Activated CD8-positive, alpha-beta memory T cell treated with anti-CD3 and anti-CD28 coated beads, Interleukin-2, amount 50 U/mL, for 1 hour (primary cell): ENCODE data around the gene EIF1.
"Not testable (repeated sequence)": the region's sequence is repeated elsewhere in the genome, so short reads cannot be mapped to it uniquely, and the experiment has no call there.

Experiments used
- DNase-seq: peaks from one replicate; pipeline ENCODE4 v3.0.0-alpha.2; 2020; ENCODE audit errors: extremely low read depth

Gene EIF1

DNA sequence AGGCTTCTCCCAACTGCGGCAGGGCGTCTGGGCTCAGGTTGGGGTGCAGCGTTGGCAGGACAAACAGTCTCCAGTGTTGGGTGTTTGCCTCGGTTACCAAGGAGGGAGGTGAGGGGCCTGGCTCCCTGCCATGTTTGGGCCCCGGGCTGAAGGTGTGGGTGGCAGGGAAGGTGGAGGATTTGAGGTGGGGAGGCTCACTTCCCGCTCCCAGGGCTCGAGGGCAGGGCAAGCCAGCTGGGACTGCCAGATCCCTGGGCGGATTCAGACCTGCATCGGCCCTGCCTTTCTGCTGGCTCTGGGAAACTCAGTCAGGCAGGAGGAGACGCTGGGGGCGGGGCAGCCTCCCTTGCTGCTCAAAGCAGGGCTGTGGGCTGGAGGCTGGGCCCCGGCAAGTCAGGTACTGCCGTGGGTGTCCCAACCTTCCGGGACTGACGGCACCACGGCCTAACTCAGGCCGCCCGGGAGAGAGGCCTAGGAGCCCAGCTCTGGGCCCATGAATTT lies 33.0 kb upstream of the EIF1 start:
- DNase-seq: no peak

DNA sequence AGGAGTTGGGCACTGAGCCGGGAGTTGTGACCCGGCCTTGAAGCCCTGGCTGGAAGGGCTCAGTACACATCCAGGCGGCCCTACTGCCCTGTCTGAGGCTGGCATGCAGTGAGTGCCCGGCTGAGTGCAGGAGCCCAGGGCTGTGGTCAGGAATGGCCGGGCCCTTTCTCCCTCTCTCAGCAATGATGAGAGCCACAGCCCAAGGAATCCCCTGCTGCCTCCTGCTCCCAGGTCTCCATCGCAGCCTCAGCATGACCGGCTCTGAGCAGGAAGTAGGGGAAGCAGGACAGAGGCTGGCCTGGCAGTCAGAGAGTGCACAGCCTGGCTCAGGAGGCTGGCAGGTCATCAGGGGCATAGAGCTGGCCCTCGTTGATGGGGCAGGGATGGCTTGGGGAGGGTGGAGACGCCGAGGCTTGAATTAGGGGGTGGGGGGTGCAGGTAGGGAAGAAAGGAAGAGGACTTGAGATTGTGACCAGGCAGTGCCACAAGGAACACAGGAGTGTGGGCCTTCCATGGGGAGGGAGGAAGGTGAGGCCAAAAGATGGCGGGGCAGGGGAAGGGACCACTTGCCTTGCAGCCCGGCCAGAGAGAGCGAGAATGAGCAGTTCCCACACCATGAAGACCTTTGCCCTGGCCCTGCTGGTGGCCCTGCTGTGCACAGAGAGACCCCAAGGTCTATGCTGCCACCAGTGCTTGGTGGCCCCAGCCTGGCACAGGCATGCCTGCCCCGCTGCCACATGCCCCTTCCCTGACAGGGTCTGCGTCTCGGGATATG lies 32.2 kb upstream of the EIF1 start:
- DNase-seq: no peak

DNA sequence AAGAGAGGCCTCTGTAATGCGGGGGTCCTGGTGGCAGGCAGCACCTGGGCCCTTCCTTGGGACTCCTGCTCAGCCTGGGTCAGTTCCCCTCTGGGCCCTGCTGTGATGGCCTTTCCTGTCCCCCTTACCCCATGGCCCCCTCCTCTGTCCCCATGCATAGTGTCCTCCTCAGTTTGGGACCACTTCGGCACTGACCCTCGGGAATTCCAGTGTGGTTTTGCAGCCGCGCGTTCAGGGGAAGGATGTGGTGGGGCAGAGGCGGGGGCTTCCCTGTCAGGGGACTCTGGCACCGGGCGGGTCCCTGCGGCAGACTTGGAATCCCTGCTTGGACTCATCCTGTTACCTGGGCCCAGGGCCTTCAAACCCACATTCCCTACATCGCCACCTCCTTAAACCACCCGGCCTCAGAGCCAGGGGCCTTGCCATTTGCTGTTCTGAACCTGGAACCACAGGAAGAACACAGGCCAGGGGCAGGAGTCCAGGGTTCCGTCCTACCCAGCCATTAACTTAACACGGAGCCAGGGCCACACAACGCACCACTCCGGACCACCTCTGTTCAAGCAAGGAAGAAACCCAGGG lies 31.4 kb upstream of the EIF1 start:
- DNase-seq: no peak

DNA sequence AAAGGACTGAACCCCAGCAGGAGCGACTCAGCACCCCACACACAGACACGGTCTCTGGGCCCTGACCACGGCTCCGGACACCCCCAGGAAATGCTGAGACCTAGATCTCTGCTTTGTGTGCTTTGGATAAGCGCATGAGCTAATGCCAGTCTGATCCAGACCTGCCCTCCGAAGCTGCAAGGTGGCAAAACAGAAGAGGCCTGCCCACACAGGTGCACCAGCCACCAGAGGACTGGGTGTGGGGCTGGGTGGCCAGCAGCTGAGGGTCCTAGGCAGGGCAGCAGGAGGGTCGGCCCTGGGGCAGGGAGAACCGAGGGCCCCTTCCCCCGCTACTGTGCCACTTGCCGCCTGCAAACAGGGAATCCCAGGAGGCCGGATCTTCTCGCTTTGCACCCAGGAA lies 30.7 kb upstream of the EIF1 start:
- DNase-seq: no peak

DNA sequence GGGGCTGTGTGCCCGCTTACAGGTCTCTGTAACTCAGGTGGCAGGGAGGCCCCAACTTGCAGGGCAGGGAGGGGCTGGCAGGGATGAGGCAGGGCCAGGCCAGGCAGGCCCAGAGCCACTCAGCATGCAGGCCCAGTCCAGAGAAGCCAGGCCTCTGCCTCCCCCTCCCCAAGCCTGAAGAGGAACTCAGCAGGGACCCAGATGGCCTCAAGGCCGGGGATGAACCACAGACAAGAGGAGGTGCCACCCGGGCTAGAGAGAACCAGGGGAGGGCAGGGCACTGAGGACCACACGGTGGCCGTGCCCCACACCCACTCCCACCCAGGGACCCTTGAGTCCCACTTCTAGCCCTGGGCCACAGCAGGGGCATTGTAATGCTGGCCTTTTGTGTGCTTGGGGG lies 29.8 kb upstream of the EIF1 start:
- no peak for DNase-seq

DNA sequence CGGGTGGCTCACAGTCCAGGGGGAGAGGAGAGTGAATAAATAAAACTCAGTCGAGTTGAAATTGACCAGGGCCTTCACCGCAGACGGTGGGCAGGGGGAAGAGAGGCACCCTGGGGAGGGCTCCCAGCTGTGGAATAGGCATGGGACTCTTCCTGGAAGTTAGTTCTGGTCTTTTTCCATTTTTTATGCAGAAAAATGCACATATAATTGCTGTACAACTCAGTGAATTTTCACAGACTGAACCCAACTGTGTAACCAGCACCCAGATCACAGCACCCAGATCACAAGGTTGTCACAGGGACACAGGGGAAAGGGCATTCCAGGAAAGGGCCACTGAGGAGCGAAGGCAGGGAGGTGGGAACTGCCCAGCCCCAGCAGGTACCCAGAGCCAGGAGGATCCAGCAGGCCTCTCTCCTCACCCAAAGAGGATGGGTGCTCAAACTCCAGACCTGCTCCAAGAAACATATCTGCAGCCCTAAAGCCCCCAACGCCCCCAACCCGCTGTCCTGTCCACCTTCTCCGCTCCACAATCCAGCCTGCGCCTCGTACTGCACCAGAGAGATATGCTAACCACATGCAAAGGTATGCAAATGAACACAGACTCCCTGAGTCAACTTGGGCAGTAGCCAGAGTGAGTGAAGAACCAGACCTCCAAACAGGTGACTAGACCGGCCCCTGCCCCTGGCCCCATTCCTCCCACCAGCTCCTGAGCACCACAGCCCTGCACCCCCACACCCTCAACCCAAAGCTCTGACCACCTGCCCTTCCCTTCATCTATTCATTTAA lies 29.1 kb upstream of the EIF1 start:
- DNase-seq: no peak

DNA sequence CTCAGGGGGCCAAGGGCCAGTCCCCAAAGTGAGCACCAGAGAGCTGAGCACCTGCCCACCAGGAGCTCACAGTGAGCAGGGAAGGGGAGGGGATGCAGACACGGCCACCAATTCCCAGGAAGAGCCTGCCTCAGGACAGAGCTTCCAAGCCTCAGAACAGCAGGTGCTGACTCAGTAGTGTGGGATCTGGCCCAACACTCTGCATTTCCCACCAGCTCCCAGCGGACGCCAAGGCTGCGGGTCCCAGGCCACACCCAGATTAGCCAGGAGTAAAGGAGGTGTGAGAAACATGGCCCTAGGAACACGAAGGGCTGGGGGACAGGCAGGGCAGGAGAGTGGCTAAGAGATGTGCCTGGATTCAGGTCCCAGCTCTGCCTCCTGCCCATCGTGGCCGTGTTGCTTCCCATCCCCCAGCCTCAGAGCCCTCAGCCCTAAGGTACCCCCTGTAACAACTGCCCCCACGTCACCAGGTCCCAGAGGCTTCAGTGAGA lies 28.4 kb upstream of the EIF1 start:
- DNase-seq: no peak

DNA sequence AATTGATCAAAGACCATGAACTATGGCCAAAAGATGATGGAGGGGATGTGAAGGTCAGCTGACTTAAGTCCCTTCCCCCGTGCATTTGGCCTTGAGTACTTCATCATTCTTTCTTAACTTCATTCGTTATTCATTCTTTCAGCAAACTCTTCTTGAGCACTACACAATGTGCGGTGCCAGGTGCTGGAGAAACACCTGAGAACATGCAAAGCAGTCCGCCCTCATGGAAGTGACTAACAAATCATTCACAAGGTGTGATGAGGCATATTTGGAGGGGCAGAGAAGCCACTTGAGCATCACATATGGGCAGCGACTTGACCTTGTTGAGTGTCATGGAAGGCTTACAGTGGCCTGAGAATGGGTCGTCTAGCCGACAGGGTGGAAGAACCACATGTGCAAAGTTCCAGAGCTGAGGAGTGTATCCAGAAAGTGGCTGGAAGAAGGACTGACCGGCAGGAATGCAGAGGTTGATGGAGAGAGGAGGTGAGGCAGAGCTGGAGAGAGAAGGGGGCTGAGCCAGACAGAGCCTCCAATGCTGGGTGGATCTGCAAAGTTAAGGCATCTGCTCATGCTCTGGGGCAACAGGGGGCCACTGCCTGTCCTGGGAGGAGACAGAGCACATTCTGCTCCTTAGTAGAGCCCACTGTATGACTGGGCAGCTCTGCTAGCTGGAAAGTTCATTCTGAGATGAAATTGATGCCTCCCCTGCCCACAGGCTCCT lies 25.1 kb upstream of the EIF1 start:
- no peak for DNase-seq

DNA sequence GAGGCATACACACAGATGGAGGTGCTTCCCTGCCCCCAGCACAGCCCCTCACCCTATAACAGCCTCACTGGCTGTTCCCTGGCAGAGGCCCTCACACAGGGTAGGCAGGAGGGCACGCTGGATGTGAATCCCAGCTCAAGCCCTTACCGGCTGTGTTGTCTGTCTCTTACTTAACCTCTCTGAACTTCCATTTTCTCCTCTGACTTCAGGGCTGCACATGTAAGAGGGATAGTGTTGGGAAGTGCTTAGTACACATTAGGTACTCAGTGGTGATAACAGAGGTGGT lies 24.6 kb upstream of the EIF1 start:
- no peak for DNase-seq

DNA sequence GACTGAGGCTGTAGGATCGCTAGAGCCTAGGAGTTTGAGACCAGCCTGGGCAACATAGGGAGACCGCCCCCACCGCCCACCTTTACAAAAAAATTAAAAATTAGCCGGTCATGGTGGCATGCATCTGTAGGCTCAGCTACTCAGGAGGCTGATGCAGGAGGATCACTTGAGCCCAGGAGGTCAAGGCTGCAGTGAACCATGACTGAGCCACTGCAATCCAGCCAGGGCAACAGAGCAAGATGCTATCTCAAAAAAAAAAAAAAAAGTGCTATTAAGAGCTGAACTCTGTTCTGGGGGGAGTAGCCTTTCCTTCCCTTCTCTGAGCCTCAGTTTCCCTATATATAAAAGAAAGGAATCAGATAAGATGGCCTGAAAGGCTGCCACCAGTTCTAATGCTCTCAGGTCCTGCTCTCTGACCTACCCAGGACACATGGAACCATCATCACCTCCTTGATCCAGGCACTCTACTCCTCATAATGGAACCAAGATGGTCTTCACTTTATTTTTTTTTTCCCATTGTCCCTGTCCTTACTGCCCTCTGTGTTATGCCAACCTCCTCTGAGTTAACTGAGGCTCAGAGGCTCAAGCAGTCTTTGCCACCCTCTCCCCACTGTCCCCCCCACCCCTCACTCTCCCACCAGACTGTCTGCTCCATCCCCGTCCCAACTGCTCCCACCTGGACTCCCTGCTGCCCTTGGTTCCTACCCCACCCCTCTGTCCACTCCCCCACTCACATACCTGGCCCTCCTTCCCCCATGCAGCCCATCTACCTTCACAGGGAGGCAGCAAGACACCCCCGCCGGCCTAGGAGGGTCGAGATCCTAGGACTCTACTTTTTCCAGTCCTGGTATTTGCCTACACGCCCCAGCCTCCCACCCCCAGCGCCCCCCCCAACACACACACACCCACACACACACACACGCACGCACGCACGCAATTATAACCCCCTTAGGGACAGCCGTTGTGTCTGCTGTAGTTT lies 23.8 kb upstream of the EIF1 start:
- no peak for DNase-seq

DNA sequence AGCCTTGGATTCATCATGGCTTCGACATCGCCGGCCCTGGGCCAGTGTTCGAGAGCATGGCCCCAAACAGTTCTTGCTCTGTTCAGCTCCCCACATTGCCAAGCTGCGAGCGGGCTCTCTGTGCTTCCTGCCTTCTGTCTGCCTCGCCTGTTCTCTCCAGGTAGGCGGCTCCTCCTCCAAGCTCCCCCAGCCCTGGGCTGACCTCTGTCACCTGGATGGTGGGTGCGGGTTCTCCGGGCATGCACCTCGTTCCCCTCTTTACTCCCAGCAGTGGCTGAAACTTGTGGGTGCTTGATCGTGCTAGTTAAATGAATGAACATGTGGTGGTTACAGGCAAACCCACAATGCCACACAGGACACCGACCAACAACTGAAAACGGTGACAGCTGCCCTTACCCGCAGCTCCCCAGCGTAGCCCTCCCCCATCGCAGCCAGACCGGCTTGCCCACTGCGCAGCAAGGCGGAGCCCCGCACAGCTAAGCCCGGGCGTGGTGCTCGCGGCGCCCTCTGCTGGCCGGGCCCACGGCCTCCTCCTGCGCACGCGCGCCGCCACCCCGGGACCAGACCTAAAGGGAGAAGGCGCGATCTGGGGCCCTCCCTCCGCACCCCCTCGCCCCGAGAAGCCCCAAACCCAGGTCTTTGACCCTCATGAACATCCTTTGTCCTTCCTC lies 23.0 kb upstream of the EIF1 start:
- peak; percentile 55 for DNase-seq

DNA sequence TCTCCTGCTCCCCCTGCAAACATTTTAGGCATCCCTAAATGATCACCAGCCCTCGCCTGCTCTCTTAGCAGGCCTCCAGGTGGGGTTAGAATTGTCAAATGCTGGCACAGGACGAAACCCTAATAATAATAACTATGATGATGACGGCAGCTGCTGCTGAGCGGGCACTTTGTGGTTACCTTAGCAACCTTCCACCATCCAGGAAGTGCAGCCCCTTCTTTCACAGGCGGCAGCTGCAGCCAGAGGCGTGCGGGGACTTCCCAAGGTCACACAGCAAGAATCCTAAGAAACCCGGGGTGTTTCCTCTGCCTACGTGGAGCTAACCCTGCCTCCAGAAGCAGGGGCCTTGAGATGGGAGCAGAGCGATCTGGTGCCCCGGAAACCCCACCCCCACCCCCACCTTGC lies 22.4 kb upstream of the EIF1 start:
- no peak for DNase-seq

DNA sequence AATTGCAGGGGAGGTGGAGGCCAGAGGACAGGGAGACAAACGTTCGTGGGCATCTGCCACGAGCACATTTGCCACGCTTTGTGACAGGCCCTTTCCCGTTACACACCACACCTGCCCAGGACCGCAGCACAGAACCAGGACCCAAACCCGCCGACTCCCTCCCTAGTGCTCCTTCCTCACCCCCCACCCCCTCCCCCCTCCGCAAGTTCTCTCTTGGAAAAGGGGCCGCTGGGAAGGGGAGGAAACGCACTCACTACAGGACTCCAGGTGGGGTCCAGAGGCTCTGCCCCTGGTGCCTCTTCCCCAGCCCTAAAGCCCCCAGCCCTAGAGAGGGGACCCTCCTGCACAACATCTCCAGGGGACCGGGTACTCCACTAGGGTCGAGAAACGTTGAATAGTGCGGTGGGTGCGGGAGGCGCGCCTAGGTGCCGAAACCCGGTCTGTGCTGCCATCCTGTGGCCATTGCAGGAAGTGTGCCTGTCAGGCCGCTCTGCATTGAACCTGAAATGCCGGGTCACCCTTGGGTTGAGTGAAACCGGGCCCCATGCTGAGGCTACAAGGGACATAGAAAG lies 21.9 kb upstream of the EIF1 start:
- peak; percentile 53 for DNase-seq

DNA sequence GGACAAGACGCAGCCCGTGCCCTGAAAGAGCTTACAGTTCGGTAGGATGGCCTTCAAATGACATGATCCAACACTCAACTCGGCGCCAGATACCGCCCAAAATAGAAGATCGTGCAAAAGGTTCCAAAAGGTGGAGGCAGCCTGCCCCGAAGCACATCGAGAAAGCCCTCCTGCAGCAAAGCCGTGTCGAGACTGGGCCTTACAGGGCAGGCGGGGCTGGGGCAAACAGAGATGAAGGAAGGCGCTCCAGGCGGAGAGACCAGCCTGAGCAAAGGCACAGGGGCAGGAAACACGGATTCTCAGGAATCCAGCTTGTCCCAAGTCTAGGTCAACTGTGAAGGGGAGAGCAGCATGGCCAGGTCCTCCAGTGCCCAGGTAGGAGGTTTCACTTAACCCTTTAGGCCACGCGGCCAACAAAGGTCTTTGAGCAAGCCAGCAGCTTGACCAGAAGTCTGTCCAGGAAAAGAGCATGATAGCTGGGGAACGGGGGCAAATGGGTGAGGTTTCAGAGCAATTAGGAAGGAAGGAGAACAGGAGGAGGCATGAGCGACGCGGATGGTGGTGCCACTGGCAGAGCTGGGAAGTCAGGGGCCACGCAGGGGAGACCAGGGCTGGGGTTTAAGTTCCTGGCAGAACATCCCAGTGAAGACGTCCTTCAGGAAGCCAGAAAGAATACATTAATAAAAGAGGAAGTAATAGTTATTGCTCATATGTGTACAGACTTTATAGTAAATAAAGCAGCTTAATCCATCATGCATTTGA lies 21.2 kb upstream of the EIF1 start:
- DNase-seq: no peak

DNA sequence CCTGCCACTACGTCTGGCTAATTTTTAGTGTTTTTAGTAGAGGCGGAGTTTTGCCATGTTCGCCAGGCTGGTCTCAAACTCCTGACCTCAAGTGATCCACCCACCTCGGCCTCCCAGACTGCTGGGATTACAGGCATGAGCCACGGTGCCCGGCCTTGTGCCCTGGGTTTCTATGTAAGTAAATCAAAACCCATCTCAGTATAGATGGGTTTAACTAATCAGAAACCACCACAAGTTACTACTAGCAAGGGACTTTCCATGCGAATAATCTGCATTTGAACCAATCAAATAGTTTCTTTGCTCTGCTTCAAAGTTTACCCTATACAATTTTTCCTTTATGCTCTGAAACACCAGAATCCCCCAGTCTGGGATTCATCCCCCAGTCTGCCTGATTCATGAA lies 16.5 kb upstream of the EIF1 start:
- DNase-seq: no peak

DNA sequence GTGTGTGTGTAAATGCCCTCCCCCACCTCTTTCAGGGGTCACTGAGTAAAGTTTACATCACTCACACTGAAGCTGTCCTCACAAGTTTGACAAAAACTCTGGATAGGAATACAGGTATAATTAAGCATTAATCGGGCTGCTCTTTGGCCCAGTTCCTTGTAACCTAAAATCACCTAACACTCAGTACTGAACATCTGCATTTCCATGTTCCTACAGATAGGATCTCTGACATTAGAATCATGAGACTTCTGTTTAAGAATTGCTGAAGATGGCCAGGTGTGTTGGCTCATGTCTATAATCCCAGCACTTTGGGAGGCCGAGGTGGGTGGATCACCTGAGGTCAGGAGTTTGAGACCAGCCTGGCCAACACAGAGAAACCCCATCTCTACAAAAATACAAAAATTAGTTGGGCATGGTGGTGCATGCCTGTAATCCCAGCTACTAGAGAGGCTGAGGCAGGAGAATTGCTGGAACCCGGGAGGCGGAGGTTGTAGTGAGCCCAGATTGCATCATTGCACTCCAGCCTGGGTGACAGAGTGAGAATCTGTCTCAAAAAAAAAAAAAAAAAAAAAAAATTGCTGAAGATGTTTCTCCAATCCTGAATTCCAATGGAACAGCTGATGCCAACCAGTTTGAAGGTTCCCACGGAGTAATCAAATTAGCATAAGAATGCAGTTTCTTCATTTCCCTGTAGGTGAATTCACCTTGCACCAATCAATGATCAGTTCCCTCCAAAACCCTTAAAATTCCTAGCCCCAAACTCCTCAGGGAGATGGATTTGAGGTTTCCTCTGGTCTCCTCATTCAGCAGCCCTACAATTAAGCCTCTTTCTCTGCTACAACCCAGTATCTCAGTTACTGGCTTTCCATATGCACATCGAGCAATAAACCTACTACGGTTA lies 13.3 kb upstream of the EIF1 start:
- DNase-seq: not testable (repeated sequence)

DNA sequence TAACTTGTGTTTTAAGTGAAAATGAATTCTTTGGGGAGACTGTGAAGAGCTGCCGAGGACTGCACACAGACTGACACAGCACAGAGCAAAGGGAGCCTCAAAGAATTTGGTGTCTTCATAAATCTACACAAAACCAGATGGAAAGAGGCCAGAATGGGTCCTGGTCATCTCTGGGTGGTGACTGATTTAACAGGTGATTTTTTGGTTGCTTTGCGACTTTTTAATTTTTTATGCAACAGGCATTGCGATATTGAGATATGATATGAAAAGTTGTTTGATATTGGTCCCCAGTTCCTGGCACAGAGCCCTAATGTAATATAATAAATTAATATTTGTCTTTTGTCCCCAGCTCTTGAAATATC lies 12.6 kb upstream of the EIF1 start:
- no peak for DNase-seq

DNA sequence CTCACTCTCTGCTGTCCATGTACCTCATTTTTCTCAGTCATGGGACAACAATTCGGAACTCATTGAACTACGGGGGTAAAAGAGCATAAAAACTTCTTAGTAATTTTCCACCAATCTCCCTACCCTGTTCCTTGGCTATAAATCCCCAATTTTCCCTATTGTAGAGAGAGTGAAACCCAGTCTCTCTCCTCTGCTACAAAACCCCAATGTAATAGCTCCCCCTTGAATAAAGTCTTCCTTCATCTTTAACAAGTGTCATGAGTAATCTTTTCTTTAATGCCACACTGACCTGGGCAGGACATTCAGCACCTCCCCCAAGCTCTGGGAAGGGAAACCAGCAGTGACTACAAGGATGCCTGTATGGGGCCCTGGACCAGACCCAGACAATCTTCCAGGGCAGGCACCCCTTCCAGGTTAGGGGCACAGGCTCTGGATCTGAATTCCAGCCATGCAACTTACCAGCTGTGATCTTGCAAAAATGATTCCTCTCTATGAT lies 10.2 kb upstream of the EIF1 start:
- DNase-seq: no peak
